Spleen (tissue), 11 donors: ENCODE results near the gene ADCY2. TPM values are rescaled to one million over a fixed set of nuclear protein-coding genes. Genes with fewer than 3 reads are reported as not detected.

Experiments used
- DNase-seq: peaks from one replicate; pipeline ENCODE4 v3.0.0-alpha.2; 2020
- H3K27ac ChIP-seq, 8 donors: fragments of 200-600 bp; sonication (generic) in 7 of 8; 1 replicate in 4 of 8; 2 replicates in 4 of 8; pipeline versions ENCODE4 v1.5.0 to v1.8.0; 2016 to 2021; ENCODE audit warnings: inconsistent platforms in 4 of 8, mild to moderate bottlenecking in 4 of 8, moderate library complexity in 1 of 8
- H3K27me3 ChIP-seq, 7 donors: fragments of 200-600 bp; sonication (generic) in 6 of 7; replicated peaks in 1 of 7; 1 replicate in 4 of 7; 2 replicates in 3 of 7; pipeline versions ENCODE4 v1.5.0 to v1.8.0; 2016 to 2021; ENCODE audit warnings: inconsistent platforms in 3 of 7, mild to moderate bottlenecking in 1 of 7
- H3K36me3 ChIP-seq, 6 donors: fragments of 200-600 bp; sonication (generic) in 5 of 6; 1 replicate in 4 of 6; 2 replicates in 2 of 6; pipeline versions ENCODE4 v1.5.0 to v1.8.0; 2016 to 2021; ENCODE audit warnings: inconsistent platforms in 2 of 6
- H3K4me1 ChIP-seq, 6 donors: fragments of 200-600 bp; sonication (generic) in 5 of 6; 1 replicate in 3 of 6; 2 replicates in 3 of 6; pipeline versions ENCODE4 v1.5.0 to v1.8.0; 2016 to 2021; ENCODE audit warnings: inconsistent platforms in 3 of 6
- H3K4me3 ChIP-seq, 8 donors: fragments of 200-600 bp; sonication (generic) in 7 of 8; 1 replicate in 4 of 8; 2 replicates in 4 of 8; pipeline versions ENCODE4 v1.5.0 to v1.8.0; 2016 to 2021; ENCODE audit warnings: inconsistent platforms in 4 of 8, mild to moderate bottlenecking in 4 of 8, moderate library complexity in 2 of 8
- H3K9me3 ChIP-seq, 8 donors: fragments of 200-600 bp; sonication (generic) in 7 of 8; 1 replicate in 4 of 8; 2 replicates in 4 of 8; pipeline versions ENCODE4 v1.5.0 to v1.8.0; 2016 to 2021; ENCODE audit warnings: inconsistent platforms in 4 of 8
- CTCF ChIP-seq, 11 experiments: fragments of 200-600 bp in 7 of 11; fragments of 450-650 bp in 4 of 11; sonication (generic) in 4 of 11; IDR thresholded peaks in 8 of 11; conservative IDR thresholded peaks in 3 of 11; 1 replicate in 7 of 11; 2 replicates in 4 of 11; pipeline versions ENCODE4 v1.4.0 to v1.8.0; 2016 to 2021; ENCODE audit warnings: antibody characterized with exemption in 11 of 11, inconsistent platforms in 4 of 11, mild to moderate bottlenecking in 1 of 11
- POLR2A ChIP-seq, 3 donors: fragments of 450-650 bp; IDR thresholded peaks; one replicate each; pipeline ENCODE4 v1.5.1; 2017; ENCODE audit warnings: antibody characterized with exemption in 3 of 3, mild to moderate bottlenecking in 1 of 3
- POLR2AphosphoS5 ChIP-seq, 3 donors: sonication (generic); formaldehyde crosslinking; IDR thresholded peaks; one replicate each; pipeline ENCODE4 v1.5.1; 2017; ENCODE audit warnings: antibody characterized with exemption in 3 of 3
- WGBS, 5 donors: extraction: QIAGEN DNeasy Blood & Tissue Kit in 3 of 5; methylation state at CpG; one replicate each; pipeline versions ENCODE4 v1.1.5 to v1.1.7; 2013 to 2018; 5-methylcytosine and 5-hydroxymethylcytosine counted together
- intact Hi-C: fragments of 100-400 bp; cut with DNase I; formaldehyde crosslinking; loops from one replicate; pipeline ENCODE4 v1.15.0; 2023; ENCODE audit warnings: low total_unique reads
- polyA plus RNA-seq, 3 donors: library from polyadenylated mRNA; stranded (reverse); fragments of 200-250 nt; gene quantifications; one replicate each; pipeline ENCODE4 v1.2.1, GENCODE V29; 2013
- total RNA-seq, 7 donors: library from RNA; depleted of rRNA in 3 of 7; stranded (reverse); fragments of >200 nt in 3 of 7; fragmentation: NEBNext Ultra II Directional in 4 of 7; extraction: Animal tissue kit (Norgen Biotek cat#: 25700) in 4 of 7; gene quantifications; one replicate each; pipeline versions ENCODE4 v1.1.0 to v1.2.1, GENCODE V29; 2016 to 2021
- donor health status: healthy with polysubstance abuse.
- donor health status: DM: no; HTN: no; CAD: no; lungs with moderate emphysema.
- donor health status: DM: no; HTN: no; CAD: no.
- donor health status: Bipolar disorder and iron deficiency.
- donor health status: healthy.
- donor health status: DM: no; HTN: no; CAD: no.
- donor health status: DM: yes; HTN: yes; CAD: no.

The ADCY2 gene
- total and polyA plus RNA-seq, 10 donors, result 0.02 to 1.5 (median 0.18) TPM

DNA sequence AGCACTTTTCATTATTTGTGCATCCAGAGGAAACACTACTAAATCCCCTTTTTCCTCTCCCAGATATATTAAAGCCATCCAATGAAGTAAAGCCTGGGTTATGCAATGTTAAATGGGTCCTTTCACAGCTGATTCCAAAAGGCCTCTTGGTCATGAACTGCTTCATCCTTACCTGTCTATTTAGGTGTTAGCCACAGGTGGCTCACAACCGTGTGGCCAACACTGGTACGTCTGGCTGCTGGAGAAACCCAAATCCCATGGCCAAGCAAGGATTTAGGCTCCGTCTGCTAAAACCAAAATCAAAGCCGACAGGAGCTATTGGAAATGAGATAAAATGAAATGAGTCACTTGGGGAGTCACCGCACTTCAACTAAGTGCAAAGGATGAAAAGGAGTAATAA is 193.9 kb downstream of the ADCY2 start:
- no peak overlapping the region for H3K27ac ChIP-seq
- H3K27me3 ChIP-seq, result no peaks in the 10 kb centered on the region
- no peak overlapping the region for H3K4me3 ChIP-seq
- H3K36me3 ChIP-seq, result no peaks in the 10 kb centered on the region
- DNase-seq, result no peak
- intact Hi-C loops, result no loop called here
- TF ChIP-seq POLR2AphosphoS5 (IDR thresholded peaks at IDR 0.05) (no peak), POLR2A (IDR thresholded peaks at IDR 0.05) (no peak), CTCF (IDR thresholded peaks at IDR 0.05 in 8 of 11, conservative IDR thresholded peaks at IDR 0.05 in 3 of 11) (no peak)
- WGBS, 5 donors, result 74 to 86% (median 80%) methylated on average over 5 of the region's 5 CpGs
- H3K9me3 ChIP-seq, result no peaks in the 10 kb centered on the region
- H3K4me1 ChIP-seq, result no peaks in the 10 kb centered on the region

DNA sequence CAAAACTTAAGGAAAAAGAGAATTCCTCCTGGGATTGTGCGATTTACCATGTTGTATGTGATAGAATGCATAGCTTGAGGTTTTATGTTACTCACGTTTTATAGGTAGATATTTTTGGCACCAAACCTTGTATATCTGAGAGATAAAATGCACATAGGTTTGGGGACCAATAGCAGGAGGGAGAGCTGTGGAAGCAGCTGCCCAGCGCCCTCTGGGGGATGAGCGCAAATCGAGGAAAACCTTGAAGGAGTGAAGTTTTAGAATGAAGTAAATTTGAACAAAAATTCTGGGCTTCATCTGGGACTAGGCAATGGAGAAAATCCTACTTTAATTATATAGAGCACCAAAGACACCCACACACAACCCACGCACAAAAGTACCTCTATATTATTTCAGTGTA is 197.0 kb downstream of the ADCY2 start:
- intact Hi-C loops, result no loop called here
- no peak overlapping the region for H3K27ac ChIP-seq
- no peaks in the 10 kb centered on the region for H3K4me1 ChIP-seq
- 43 to 58% (median 50%) methylated on average over 6 of the region's 6 CpGs for WGBS, 5 donors
- H3K4me3 ChIP-seq, result no peak overlapping the region
- H3K27me3 ChIP-seq, result peaks cover 0 to 4% (median 0%) of the 10 kb centered on the region in 7 donors
- TF ChIP-seq POLR2AphosphoS5 (IDR thresholded peaks at IDR 0.05) (no peak), POLR2A (IDR thresholded peaks at IDR 0.05) (no peak), CTCF (IDR thresholded peaks at IDR 0.05 in 8 of 11, conservative IDR thresholded peaks at IDR 0.05 in 3 of 11) (no peak)
- no peaks in the 10 kb centered on the region for H3K36me3 ChIP-seq
- H3K9me3 ChIP-seq, result no peaks in the 10 kb centered on the region
- DNase-seq, result no peak

DNA sequence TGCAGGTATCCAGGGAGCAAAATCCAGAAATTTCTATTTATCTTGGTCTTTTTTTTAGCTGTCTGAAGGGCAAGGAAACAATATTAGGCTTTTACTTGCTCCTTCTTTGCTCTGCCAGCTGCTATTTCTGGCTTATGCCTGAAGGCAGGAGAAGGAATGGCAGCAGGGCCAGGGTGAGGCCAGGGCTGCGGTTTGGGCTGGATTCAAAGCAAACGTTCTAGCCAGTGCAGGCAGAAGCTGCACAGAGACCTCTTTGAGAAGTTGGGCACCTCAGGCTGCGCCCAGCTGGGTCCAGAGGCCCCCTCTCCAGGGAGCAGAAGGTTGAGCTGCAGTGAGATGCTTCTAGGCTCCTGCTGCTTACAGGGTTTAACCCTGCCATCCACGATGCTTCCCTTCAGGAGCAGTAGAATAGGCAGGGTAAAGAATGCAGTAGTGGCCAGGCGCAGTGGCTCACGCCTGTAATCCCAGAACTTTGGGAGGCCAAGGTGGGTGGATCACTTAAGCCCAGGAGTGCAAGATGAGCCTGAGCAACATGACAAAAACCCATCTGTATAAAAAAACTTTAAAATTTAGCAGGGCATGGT is 201.2 kb downstream of the ADCY2 start:
- Histone ChIP-seq H3K4me1 (no peaks in the 10 kb centered on the region), H3K4me3 (no peak overlapping the region), H3K36me3 (no peaks in the 10 kb centered on the region), H3K9me3 (no peaks in the 10 kb centered on the region), H3K27ac (no peak overlapping the region), H3K27me3 (peaks cover 0 to 4% (median 0%) of the 10 kb centered on the region in 7 donors)
- TF ChIP-seq POLR2A (IDR thresholded peaks at IDR 0.05) (no peak), CTCF (IDR thresholded peaks at IDR 0.05 in 8 of 11, conservative IDR thresholded peaks at IDR 0.05 in 3 of 11) (no peak), POLR2AphosphoS5 (IDR thresholded peaks at IDR 0.05) (no peak)
- WGBS, 5 donors, result 70 to 79% (median 73%) methylated on average over 6 of the region's 6 CpGs
- DNase-seq, result no peak
- intact Hi-C loops, result no loop called here

DNA sequence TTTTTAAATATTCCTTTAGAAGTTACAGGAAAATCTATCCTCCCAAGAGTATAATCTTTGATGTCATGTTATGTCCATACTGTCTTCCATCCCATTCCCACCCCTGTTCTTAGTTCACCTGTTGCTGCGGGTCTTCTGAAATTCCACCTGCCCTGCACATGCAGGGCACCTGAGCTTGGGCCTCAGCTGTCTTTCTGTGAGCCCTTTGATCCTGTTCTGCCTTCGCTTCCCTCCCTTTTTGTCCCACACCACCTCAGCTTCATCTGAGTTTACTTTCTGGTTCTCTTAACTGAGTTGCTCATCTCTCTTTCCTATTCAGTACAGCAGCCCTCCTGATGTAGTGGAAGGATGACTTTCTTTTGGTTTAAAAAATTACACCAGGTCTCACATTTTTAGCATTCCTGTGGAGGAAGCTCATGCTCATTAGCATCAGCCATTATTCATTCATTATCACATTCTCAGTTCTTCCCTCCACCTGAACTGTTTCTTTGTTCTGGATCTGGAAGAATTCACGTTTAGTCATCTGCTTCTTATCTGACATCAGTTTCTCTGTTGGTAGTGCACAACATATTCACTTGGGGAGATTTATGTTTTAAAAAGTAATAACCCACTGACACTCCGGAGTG is 211.0 kb downstream of the ADCY2 start:
- Histone ChIP-seq H3K9me3 (peaks cover 0 to 11% (median 3%) of the 10 kb centered on the region in 8 donors), H3K27me3 (no peaks in the 10 kb centered on the region), H3K4me3 (no peak overlapping the region), H3K27ac (no peak overlapping the region), H3K36me3 (no peaks in the 10 kb centered on the region), H3K4me1 (no peaks in the 10 kb centered on the region)
- no peak for TF ChIP-seq POLR2AphosphoS5 (IDR thresholded peaks at IDR 0.05)
- TF ChIP-seq POLR2A (IDR thresholded peaks at IDR 0.05), result no peak
- TF ChIP-seq CTCF (IDR thresholded peaks at IDR 0.05 in 8 of 11, conservative IDR thresholded peaks at IDR 0.05 in 3 of 11), result no peak
- intact Hi-C loops, result no loop called here
- DNase-seq, result no peak
- 55 to 66% (median 62%) methylated on average over 4 of the region's 4 CpGs for WGBS, 5 donors
